OCI-LY1 (cell line): ENCODE results near the gene FSHB.

Source experiments
- EZH2 ChIP-seq: fragments of 200-600 bp; sonication (generic), shearing (Covaris generic); IDR thresholded peaks from 2 replicates; pipeline ENCODE4 v1.8.0; 2017; ENCODE audit warnings: borderline replicate concordance, mixed run types, mild to moderate bottlenecking, antibody characterized with exemption, low read length, moderate library complexity, mixed read lengths
- TF ChIP-seq, protein P1 (sequence below): fragments of 200-600 bp; sonication (generic), shearing (Covaris generic); IDR thresholded peaks from 2 replicates; pipeline ENCODE4 v1.5.1; 2017; ENCODE audit warnings: mild to moderate bottlenecking, antibody characterized with exemption, low read length, moderate library complexity, mixed read lengths

DNA sequence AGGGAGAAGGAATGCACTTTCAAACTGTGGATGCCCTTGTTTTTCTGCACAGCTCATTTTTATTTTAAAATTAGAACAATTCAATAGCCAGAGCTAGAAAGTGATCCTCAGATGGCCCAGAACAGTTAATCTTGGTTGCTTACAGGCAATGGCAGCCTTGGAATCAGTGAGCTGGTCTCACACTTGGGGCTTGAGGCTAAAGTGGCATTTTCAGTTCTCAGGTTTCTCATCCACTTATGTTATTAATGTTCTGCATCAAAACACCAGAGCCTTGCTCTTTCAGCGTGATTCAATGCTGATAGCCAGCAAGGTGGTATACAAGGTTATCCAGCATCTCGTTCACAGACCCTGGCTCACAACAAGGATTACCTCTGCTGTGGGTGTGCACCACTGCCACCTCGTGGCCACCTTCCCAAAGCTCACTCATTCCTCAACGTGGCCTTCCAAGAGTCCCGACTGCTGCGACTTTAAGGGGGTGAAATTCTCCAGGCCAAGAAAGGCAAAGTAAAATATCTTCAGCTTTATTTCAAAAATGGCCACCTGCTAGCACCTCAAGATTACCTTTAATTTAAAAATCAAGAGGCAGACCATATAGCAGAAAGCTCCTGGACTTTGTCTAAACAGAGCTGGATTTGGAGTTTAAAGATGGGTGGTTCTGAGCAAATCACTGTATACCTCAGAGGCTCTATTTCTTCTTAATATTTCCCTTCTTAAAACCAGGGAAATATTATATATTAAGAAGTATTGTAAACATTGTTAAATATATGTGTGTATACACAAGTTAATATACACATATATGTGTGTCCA, 34.2 kb upstream of the FSHB start:
- TF ChIP-seq, protein P1, sequence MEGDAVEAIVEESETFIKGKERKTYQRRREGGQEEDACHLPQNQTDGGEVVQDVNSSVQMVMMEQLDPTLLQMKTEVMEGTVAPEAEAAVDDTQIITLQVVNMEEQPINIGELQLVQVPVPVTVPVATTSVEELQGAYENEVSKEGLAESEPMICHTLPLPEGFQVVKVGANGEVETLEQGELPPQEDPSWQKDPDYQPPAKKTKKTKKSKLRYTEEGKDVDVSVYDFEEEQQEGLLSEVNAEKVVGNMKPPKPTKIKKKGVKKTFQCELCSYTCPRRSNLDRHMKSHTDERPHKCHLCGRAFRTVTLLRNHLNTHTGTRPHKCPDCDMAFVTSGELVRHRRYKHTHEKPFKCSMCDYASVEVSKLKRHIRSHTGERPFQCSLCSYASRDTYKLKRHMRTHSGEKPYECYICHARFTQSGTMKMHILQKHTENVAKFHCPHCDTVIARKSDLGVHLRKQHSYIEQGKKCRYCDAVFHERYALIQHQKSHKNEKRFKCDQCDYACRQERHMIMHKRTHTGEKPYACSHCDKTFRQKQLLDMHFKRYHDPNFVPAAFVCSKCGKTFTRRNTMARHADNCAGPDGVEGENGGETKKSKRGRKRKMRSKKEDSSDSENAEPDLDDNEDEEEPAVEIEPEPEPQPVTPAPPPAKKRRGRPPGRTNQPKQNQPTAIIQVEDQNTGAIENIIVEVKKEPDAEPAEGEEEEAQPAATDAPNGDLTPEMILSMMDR: peak; percentile 91
- TF ChIP-seq EZH2: no peak
